Caki2 (cell line): Measurements from ENCODE around the gene CALCOCO1. TPM values are rescaled to one million over a fixed set of nuclear protein-coding genes. Genes with fewer than 3 reads are reported as not detected.

ENCODE experiments used
- total RNA-seq: library from RNA; depleted of rRNA; stranded (reverse); fragments of >200 nt; shearing (Covaris generic); gene quantifications from 2 replicates; pipeline ENCODE4 v1.2.3, GENCODE V29; 2014; ENCODE audit warnings: low replicate concordance; rRNA removed

The CALCOCO1 gene
- total RNA-seq, 1 experiment from 2014 or later, result 25.9 TPM

Other genes starting within 250 kb of the CALCOCO1 start
- gene MAP3K12, start 228.0 kb downstream of the CALCOCO1 start, total RNA-seq, result 23.2 and 31.1 TPM in 2 replicates
- gene TARBP2, start 226.2 kb downstream of the CALCOCO1 start, total RNA-seq, result 101 and 110 TPM in 2 replicates
- not detected in 2 replicates for gene NPFF, start 220.0 kb downstream of the CALCOCO1 start, total RNA-seq
- 5.5 and 9.2 TPM in 2 replicates for gene ATF7, start 101.1 kb downstream of the CALCOCO1 start, total RNA-seq
- 313 and 355 TPM in 2 replicates for gene ATP5MC2, start 51.4 kb downstream of the CALCOCO1 start, total RNA-seq
- gene CISTR, start 24.5 kb upstream of the CALCOCO1 start, total RNA-seq, result not detected in 2 replicates
- gene HOXC13, start 211.4 kb upstream of the CALCOCO1 start, total RNA-seq, result 0.24 and 1.4 TPM in 2 replicates
- not detected in 2 replicates for gene HOXC12, start 227.5 kb upstream of the CALCOCO1 start, total RNA-seq
- gene HOXC11, start 245.7 kb upstream of the CALCOCO1 start, total RNA-seq, result not detected in 2 replicates
- not detected in 2 replicates for gene HOTAIR, start 247.5 kb upstream of the CALCOCO1 start, total RNA-seq